Panc1 (cell line): Measurements from ENCODE around the gene ATXN10. TPM values are rescaled to one million over a fixed set of nuclear protein-coding genes. Genes with fewer than 3 reads are reported as not detected.

Experiments
- ATAC-seq: fragments of 200-7000 bp; cut with Tn5 transposase; 2 replicates; pipeline ENCODE4 v1.9.1; 2020; ENCODE audit warnings: mild to moderate bottlenecking, moderate library complexity
- BruUV-seq: library from RNA; stranded (reverse); fragments of 400-500 nt; replicated peaks from 2 replicates; lab custom pipeline; 2021; lab: Mats Ljungman, UMichigan
- CTCF ChIA-PET: fragments of 300-600 bp; sonication (Branson Sonifier 250); formaldehyde crosslinking; loops from one replicate; lab custom pipeline; 2022; ENCODE audit warnings: antibody characterized with exemption; lab: Charles Lee
- POLR2A ChIA-PET: fragments of 300-600 bp; sonication (Branson Sonifier 250); formaldehyde crosslinking; loops from one replicate; lab custom pipeline; 2022; ENCODE audit warnings: antibody characterized with exemption; lab: Charles Lee
- DNase-seq: peaks from one replicate; pipeline ENCODE4 v3.0.0-alpha.2; 2010; ENCODE audit warnings: low read depth, low spot score
- H3K27ac ChIP-seq: 2 replicates; pipeline ENCODE4 v1.5.1; 2011; ENCODE audit warnings: mild to moderate bottlenecking, low read length, inconsistent platforms
- H3K27me3 ChIP-seq: fragments of 200-500 bp; sonication (Bioruptor generic); 2 replicates; pipeline ENCODE4 v1.6.0; 2014; ENCODE audit warnings: low read length, inconsistent platforms; ENCODE audit not compliant: control insufficient read depth, insufficient read depth
- H3K36me3 ChIP-seq: fragments of 200-500 bp; sonication (Bioruptor generic); 2 replicates; pipeline ENCODE4 v1.5.1; 2014; ENCODE audit warnings: inconsistent platforms, mild to moderate bottlenecking, low read length, moderate library complexity; ENCODE audit not compliant: control insufficient read depth, insufficient read depth
- H3K4me1 ChIP-seq: 2 replicates; pipeline ENCODE4 v1.5.1; 2011; ENCODE audit warnings: inconsistent platforms, mild to moderate bottlenecking, low read length, moderate library complexity; ENCODE audit not compliant: control insufficient read depth, insufficient read depth
- H3K4me3 ChIP-seq, 2 experiments: 2 replicates each; pipeline ENCODE4 v1.5.1; 2011 to 2012; ENCODE audit warnings: low read depth in 2 of 2, low read length in 2 of 2, mild to moderate bottlenecking in 2 of 2, inconsistent platforms in 1 of 2, moderate library complexity in 1 of 2
- H3K9me3 ChIP-seq: fragments of 200-500 bp; sonication (Bioruptor generic); 2 replicates; pipeline ENCODE4 v1.5.1; 2014; ENCODE audit warnings: low read depth, mild to moderate bottlenecking, inconsistent platforms, low read length, moderate library complexity; ENCODE audit not compliant: control insufficient read depth, insufficient read depth
- CTCF ChIP-seq: fragments of 450-650 bp; IDR thresholded peaks from 2 replicates; pipeline ENCODE4 v1.5.1; 2017; ENCODE audit warnings: mild to moderate bottlenecking
- POLR2AphosphoS5 ChIP-seq: IDR thresholded peaks from 2 replicates; pipeline ENCODE4 v1.6.1; 2012; ENCODE audit warnings: mild to moderate bottlenecking, low read depth, low read length, moderate library complexity
- REST ChIP-seq, 2 experiments: IDR thresholded peaks; 2 replicates each; pipeline ENCODE4 v1.6.1; 2011 to 2012; ENCODE audit warnings: low read depth in 2 of 2, control low read depth in 1 of 2, low read length in 1 of 2, mild to moderate bottlenecking in 1 of 2, moderate library complexity in 1 of 2; ENCODE audit not compliant: insufficient read depth in 1 of 2
- SIN3A ChIP-seq: IDR thresholded peaks from 2 replicates; pipeline ENCODE4 v1.6.1; 2012; ENCODE audit warnings: low read depth, mild to moderate bottlenecking, low read length, moderate library complexity, borderline replicate concordance; ENCODE audit not compliant: insufficient read depth
- TCF7L2 ChIP-seq: IDR thresholded peaks from 2 replicates; pipeline ENCODE4 v1.6.1; 2011; ENCODE audit warnings: mild to moderate bottlenecking, low read depth, low read length, inconsistent platforms
- in situ Hi-C: cut with HindIII; loops from 2 replicates; pipeline ENCODE4 v1.10.0; 2016; ENCODE audit warnings: low sequenced_read_pairs, low pct_unique_long_range_greater_than_20kb
- intact Hi-C: fragments of 100-400 bp; cut with micrococcal nuclease; formaldehyde crosslinking; loops from one replicate; pipeline ENCODE4 v1.10.0; 2022; ENCODE audit not compliant: unreplicated experiment
- total RNA-seq: library from RNA; stranded (reverse); gene quantifications from one replicate; pipeline ENCODE4 v1.2.1, GENCODE V29; 2021; ENCODE audit not compliant: unreplicated experiment

Gene ATXN10
- total RNA-seq, 1 experiment from 2014 or later = 184 TPM

- POLR2A ChIA-PET = no interaction called here
- ATAC-seq = no peak
- TF ChIP-seq SIN3A (no peak), CTCF (no peak), REST (IDR thresholded peaks at IDR 0.05; ENCODE audit: insufficient read depth in 1 of 2, low read depth in 2 of 2, low read length in 1 of 2) (no peak), POLR2AphosphoS5 (no peak), TCF7L2 (no peak)
- Histone ChIP-seq H3K4me3 (no peak overlapping the region), H3K27ac (no peak overlapping the region), H3K27me3 (no peaks in the 10 kb centered on the region), H3K4me1 (no peaks in the 10 kb centered on the region), H3K9me3 (no peaks in the 10 kb centered on the region), H3K36me3 (no peaks in the 10 kb centered on the region; the same call in 1 of the 2 replicates)
- intact Hi-C loops (no loop called here), in situ Hi-C loops (no loop called here)
- CTCF ChIA-PET = no interaction called here
- DNase-seq = no peak
- BruUV-seq = no TSS peak
These were observed 165.9 kb downstream of the ATXN10 start for GRCh38 chr22:45837508-45837907.

GRCh38 chr22:45838305-45838887 is 166.8 kb downstream of the ATXN10 start:
- H3K4me3 ChIP-seq = no peak overlapping the region
- no peaks in the 10 kb centered on the region for H3K9me3 ChIP-seq
- CTCF ChIA-PET = no interaction called here
- no TSS peak for BruUV-seq
- intact Hi-C loops = no loop called here
- DNase-seq (no peak), ATAC-seq (no peak)
- H3K36me3 ChIP-seq = no peaks in the 10 kb centered on the region; the same call in 1 of the 2 replicates
- TF ChIP-seq TCF7L2 (no peak), CTCF (no peak)
- H3K4me1 ChIP-seq = no peaks in the 10 kb centered on the region
- in situ Hi-C loops = no loop called here
- no peaks in the 10 kb centered on the region for H3K27me3 ChIP-seq
- no peak overlapping the region for H3K27ac ChIP-seq
- POLR2A ChIA-PET = no interaction called here
